ENCODE data around the gene CBLB.

Gene CBLB

DNA sequence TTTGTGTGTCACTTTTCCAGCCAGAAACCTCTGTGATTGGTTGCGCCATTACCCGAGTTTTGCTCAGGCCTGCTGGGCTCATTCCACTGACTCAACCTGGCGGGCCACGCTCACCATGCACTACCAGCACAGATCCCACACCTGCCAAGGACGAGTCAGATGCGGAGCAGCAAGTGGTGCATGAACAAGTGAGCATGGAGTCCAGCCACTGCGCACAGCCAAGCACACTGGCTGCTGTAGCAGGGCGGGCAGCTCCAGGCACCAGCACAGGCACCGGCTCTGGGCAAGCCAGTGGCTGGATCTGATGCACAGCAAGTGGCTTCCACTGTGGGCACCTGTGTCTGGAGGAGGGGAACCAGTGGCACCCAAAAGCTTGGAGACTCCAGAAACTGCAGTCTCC is 110.4 kb downstream of the CBLB start:
- TF ChIP-seq SIN3A (IDR thresholded peaks at IDR 0.05; ENCODE audit: borderline replicate concordance, insufficient read depth, low read length): no peak
- TF ChIP-seq FOXP2 (optimal IDR thresholded peaks at IDR 0.05; ENCODE audit: borderline replicate concordance, extremely low read depth, extremely low read length, insufficient read depth): no peak
- TF ChIP-seq, protein P1, sequence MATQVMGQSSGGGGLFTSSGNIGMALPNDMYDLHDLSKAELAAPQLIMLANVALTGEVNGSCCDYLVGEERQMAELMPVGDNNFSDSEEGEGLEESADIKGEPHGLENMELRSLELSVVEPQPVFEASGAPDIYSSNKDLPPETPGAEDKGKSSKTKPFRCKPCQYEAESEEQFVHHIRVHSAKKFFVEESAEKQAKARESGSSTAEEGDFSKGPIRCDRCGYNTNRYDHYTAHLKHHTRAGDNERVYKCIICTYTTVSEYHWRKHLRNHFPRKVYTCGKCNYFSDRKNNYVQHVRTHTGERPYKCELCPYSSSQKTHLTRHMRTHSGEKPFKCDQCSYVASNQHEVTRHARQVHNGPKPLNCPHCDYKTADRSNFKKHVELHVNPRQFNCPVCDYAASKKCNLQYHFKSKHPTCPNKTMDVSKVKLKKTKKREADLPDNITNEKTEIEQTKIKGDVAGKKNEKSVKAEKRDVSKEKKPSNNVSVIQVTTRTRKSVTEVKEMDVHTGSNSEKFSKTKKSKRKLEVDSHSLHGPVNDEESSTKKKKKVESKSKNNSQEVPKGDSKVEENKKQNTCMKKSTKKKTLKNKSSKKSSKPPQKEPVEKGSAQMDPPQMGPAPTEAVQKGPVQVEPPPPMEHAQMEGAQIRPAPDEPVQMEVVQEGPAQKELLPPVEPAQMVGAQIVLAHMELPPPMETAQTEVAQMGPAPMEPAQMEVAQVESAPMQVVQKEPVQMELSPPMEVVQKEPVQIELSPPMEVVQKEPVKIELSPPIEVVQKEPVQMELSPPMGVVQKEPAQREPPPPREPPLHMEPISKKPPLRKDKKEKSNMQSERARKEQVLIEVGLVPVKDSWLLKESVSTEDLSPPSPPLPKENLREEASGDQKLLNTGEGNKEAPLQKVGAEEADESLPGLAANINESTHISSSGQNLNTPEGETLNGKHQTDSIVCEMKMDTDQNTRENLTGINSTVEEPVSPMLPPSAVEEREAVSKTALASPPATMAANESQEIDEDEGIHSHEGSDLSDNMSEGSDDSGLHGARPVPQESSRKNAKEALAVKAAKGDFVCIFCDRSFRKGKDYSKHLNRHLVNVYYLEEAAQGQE (IDR thresholded peaks at IDR 0.05; ENCODE audit: insufficient read depth in 1 of 2, low read depth in 2 of 2, low read length in 2 of 2): no peak
- no peak for TF ChIP-seq TAF1 (IDR thresholded peaks at IDR 0.05; ENCODE audit: borderline replicate concordance, insufficient read depth, low read length)
- TF ChIP-seq POLR2AphosphoS5 (IDR thresholded peaks at IDR 0.05; ENCODE audit: low read depth, low read length): no peak

DNA sequence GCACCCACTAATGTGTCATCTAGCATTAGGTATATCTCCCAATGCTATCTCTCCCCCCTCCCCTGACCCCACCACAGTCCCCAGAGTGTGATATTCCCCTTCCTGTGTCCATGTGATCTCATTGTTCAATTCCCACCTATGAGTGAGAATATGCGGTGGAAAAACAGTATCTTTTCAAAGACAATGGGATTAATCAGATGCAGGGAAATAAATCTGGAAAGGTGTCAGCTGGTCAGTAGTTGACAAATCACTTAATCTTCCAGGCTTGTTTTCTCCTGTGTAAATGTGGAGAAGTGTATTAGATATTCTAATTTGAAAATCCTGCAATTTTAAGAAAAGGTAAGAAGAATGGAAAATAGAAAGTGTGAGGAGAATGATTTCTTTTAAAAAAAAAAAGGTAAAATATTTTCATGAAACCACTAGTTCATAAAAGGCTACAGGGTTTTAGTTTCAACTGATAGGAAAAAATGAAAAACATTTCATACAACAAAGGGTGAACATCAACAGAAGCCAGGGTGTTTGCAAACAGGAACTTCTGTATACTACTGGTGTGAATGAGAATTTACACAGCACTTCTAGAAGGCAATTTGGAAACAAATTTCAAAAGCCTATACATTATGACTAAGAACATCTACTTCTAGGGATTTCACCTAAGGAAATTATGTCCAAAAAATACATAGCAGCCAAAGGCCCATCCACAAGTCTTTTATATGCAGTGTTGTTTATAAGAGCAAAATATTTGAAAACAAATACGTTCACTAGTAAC is 113.5 kb downstream of the CBLB start:
- TF ChIP-seq POLR2AphosphoS5 (IDR thresholded peaks at IDR 0.05; ENCODE audit: low read depth, low read length) (no peak), FOXP2 (optimal IDR thresholded peaks at IDR 0.05; ENCODE audit: borderline replicate concordance, extremely low read depth, extremely low read length, insufficient read depth) (no peak), TAF1 (IDR thresholded peaks at IDR 0.05; ENCODE audit: borderline replicate concordance, insufficient read depth, low read length) (no peak), SIN3A (IDR thresholded peaks at IDR 0.05; ENCODE audit: borderline replicate concordance, insufficient read depth, low read length) (no peak)
- TF ChIP-seq, protein P1 (IDR thresholded peaks at IDR 0.05; ENCODE audit: insufficient read depth in 1 of 2, low read depth in 2 of 2, low read length in 2 of 2): no peak

DNA sequence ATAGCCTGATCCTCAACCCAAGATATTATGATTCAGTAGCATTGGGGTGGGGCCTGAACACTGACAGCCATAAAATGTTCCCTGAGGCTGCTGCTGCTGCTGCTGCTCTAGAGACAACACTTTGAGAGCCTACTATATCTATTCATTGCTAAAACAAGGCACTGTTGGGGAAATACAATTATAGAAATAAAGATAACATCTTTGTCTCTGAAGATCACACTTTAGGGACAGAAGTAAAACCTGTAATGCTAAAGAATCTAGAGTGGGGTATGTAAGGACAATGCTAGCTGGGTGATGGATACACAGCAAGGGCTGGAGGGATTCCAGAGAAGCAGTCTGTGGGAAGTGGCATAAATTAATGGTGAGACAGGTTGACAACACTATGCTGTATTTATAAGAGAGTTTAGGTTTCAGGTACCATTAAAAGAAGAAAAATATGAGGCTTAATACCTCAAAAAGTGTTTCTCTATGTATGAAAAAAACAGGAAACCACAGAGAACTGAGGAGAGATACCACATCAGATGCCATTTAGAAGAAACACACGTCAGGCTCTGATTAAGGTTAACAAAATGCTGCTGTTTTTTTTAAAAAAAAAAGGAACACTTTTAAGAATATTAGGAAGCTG is 115.9 kb downstream of the CBLB start:
- TF ChIP-seq SIN3A (IDR thresholded peaks at IDR 0.05; ENCODE audit: borderline replicate concordance, insufficient read depth, low read length): no peak
- TF ChIP-seq TAF1 (IDR thresholded peaks at IDR 0.05; ENCODE audit: borderline replicate concordance, insufficient read depth, low read length): no peak
- TF ChIP-seq, protein P1 (IDR thresholded peaks at IDR 0.05; ENCODE audit: insufficient read depth in 1 of 2, low read depth in 2 of 2, low read length in 2 of 2): no peak
- no peak for TF ChIP-seq POLR2AphosphoS5 (IDR thresholded peaks at IDR 0.05; ENCODE audit: low read depth, low read length)
- TF ChIP-seq FOXP2 (optimal IDR thresholded peaks at IDR 0.05; ENCODE audit: borderline replicate concordance, extremely low read depth, extremely low read length, insufficient read depth): no peak

DNA sequence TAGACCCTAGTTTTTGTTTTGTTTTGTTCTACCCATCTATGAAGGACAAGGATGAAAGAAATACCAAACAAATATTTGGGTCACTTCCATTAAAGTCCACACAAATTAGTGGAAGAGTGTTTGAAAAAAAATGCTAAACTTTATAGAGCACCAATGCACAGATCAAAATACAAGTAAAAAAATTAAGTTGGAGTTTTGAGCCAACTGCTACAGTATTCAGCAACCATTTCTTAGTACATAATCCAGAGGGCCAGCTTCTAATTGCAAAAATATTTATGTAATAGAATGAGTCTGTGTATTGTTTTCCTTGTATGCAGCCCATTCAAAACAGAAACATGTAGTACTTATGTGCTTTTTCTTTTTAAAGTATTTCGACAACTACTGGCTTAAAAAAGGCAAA is 121.1 kb downstream of the CBLB start:
- no peak for TF ChIP-seq FOXP2 (optimal IDR thresholded peaks at IDR 0.05; ENCODE audit: borderline replicate concordance, extremely low read depth, extremely low read length, insufficient read depth)

DNA sequence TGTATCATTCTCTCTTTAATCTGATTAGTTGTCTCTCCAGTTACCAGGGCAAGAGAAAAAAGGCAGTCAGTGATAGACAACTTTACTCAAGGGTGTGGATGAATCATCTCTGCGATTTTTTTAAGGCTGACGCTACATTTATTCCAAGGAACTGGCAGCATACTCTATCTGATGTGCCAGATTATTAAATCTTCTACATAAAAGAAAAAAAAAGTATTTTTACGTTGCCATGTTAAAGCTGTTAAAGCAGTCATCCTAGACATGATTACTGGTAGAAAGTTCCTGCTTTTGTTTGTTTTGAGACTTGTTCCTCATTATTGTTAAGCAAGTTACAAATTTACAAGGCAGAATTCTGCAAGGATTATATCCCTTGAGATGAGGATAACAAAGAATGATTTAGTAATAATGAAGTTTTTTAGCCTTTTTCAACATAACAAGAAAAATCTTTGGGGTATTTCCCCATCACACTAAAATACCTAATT is 121.7 kb downstream of the CBLB start:
- TF ChIP-seq POLR2AphosphoS5 (IDR thresholded peaks at IDR 0.05; ENCODE audit: low read depth, low read length) (no peak), FOXP2 (optimal IDR thresholded peaks at IDR 0.05; ENCODE audit: borderline replicate concordance, extremely low read depth, extremely low read length, insufficient read depth) (no peak)
- TF ChIP-seq, protein P1 (IDR thresholded peaks at IDR 0.05; ENCODE audit: insufficient read depth in 1 of 2, low read depth in 2 of 2, low read length in 2 of 2): no peak
